Osteoblast (primary cell): ENCODE results near the gene KDM3A. TPM values are rescaled to one million over a fixed set of nuclear protein-coding genes. Genes with fewer than 3 reads are reported as not detected.

ENCODE experiments used
- DNase-seq: peaks from one replicate; pipeline ENCODE4 v3.0.0; 2011; ENCODE audit warnings: low spot score, mixed read lengths; ENCODE audit not compliant: insufficient read length; ENCODE audit errors: missing footprints
- H2AFZ ChIP-seq: 2 replicates; pipeline ENCODE4 v1.6.0; 2011; ENCODE audit warnings: mild to moderate bottlenecking, low read length
- H3K27ac ChIP-seq: 2 replicates; pipeline ENCODE4 v1.5.1; 2011; ENCODE audit warnings: mild to moderate bottlenecking, low read depth, low read length, moderate library complexity
- H3K27me3 ChIP-seq: 2 replicates; pipeline ENCODE4 v1.6.0; 2012; ENCODE audit warnings: mild to moderate bottlenecking, control low read depth, inconsistent platforms, low read length, moderate library complexity; ENCODE audit not compliant: insufficient read depth
- H3K36me3 ChIP-seq: 2 replicates; pipeline ENCODE4 v1.5.1; 2011; ENCODE audit warnings: mild to moderate bottlenecking, low read length, control low read depth, moderate library complexity; ENCODE audit not compliant: insufficient read depth
- H3K4me1 ChIP-seq: 2 replicates; pipeline ENCODE4 v1.5.1; 2011; ENCODE audit warnings: mild to moderate bottlenecking, low read length, control low read depth, moderate library complexity; ENCODE audit not compliant: insufficient read depth
- H3K4me2 ChIP-seq: 2 replicates; pipeline ENCODE4 v1.6.0; 2011; ENCODE audit warnings: mild to moderate bottlenecking, low read length; ENCODE audit not compliant: insufficient read depth
- H3K4me3 ChIP-seq: fragments of 200-600 bp; sonication (generic); 3 replicates; pipeline ENCODE4 v1.5.1; 2012; ENCODE audit warnings: mild to moderate bottlenecking, low read length, inconsistent platforms; ENCODE audit not compliant: insufficient read depth
- H3K79me2 ChIP-seq: 2 replicates; pipeline ENCODE4 v1.6.0; 2012; ENCODE audit warnings: mild to moderate bottlenecking, low read length, control low read depth, inconsistent platforms; ENCODE audit not compliant: insufficient read depth
- H3K9me3 ChIP-seq: 2 replicates; pipeline ENCODE4 v1.5.1; 2011; ENCODE audit warnings: low read depth, low read length, control low read depth
- H4K20me1 ChIP-seq: 2 replicates; pipeline ENCODE4 v1.6.0; 2012; ENCODE audit warnings: mild to moderate bottlenecking, low read length, control low read depth; ENCODE audit not compliant: insufficient read depth
- total RNA-seq: library from RNA; depleted of rRNA; stranded (reverse); fragments of >200 nt; gene quantifications from 2 replicates; pipeline ENCODE4 v1.2.3, GENCODE V29; 2012
- TF ChIP-seq, protein P1 (sequence below): IDR thresholded peaks from 2 replicates; pipeline ENCODE4 v1.5.1; 2011; ENCODE audit warnings: mild to moderate bottlenecking, low read depth, low read length, moderate library complexity; ENCODE audit errors: extremely low read depth

Gene KDM3A
- total RNA-seq, 1 donor = 36.9 TPM

DNA sequence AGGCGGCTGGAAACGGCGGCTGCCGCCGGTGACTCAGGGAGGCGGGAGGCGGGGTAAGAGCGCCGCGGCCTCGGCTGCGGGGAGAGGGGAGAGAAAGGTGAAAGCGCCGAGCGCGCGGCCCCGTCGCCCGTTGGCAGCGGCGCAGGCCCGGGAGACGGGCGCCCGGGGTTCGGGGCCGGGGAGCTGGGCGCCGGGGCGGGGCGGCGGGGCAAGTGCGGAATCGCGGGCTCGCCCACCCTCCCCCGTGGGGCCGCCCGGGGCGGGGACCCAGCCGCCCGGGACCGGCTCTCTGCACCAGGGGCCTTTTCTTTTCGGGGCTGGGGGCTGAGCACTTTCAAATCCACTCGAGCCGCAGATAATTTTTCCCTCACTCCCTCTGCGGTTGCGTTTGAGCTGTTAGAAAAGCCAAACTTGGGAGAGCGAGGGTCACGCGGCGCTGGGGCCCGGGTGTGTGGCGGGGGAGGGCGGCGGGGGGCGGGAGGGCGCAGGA is 266 bp downstream of the KDM3A start:
- Histone ChIP-seq H3K4me1 (peaks cover 12% of the 10 kb centered on the region), H3K27ac (peak overlapping the region; percentile 100), H3K36me3 (no peaks in the 10 kb centered on the region), H2AFZ (peak overlapping the region; percentile 63), H3K79me2 (peaks cover 43% of the 10 kb centered on the region), H3K4me3 (peak overlapping the region; percentile 82), H3K4me2 (peak overlapping the region; percentile 26), H3K27me3 (no peaks in the 10 kb centered on the region), H3K9me3 (peaks cover 3% of the 10 kb centered on the region), H4K20me1 (peaks cover 40% of the 10 kb centered on the region)
- DNase-seq = no peak
- TF ChIP-seq, protein P1, sequence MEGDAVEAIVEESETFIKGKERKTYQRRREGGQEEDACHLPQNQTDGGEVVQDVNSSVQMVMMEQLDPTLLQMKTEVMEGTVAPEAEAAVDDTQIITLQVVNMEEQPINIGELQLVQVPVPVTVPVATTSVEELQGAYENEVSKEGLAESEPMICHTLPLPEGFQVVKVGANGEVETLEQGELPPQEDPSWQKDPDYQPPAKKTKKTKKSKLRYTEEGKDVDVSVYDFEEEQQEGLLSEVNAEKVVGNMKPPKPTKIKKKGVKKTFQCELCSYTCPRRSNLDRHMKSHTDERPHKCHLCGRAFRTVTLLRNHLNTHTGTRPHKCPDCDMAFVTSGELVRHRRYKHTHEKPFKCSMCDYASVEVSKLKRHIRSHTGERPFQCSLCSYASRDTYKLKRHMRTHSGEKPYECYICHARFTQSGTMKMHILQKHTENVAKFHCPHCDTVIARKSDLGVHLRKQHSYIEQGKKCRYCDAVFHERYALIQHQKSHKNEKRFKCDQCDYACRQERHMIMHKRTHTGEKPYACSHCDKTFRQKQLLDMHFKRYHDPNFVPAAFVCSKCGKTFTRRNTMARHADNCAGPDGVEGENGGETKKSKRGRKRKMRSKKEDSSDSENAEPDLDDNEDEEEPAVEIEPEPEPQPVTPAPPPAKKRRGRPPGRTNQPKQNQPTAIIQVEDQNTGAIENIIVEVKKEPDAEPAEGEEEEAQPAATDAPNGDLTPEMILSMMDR = no peak

DNA sequence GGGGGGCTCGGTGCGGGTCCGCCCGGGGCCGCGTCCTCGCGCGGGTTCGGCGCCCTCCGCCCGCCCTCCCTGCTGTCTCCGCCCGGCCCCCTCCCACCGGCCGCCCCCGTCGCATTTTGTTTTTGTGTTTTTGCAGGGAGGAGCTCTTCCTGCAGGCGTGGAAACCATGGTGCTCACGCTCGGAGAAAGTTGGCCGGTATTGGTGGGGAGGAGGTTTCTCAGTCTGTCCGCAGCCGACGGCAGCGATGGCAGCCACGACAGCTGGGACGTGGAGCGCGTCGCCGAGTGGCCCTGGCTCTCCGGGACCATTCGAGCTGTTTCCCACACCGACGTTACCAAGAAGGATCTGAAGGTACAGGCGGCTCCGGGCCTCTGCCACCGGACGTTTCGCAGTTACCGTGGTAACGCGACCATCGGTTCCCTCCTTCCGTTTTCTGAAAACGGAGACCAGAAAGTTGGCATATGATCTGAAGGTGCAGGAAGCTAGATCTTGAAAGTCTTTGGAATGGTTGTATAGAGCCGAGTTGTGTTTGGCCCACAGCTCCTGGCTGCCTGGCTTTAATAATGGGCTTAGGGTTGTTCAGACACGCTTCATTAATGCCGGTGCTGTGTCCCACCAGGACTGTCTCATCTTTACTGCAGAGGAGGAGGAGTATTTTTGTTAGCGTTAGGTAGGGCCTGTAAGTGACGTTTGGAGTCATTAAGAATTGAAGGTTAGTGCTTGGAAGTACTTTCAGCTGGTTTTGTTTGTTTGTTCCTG is 891 bp downstream of the KDM3A start:
- TF ChIP-seq, protein P1 = no peak
- Histone ChIP-seq H4K20me1 (peaks cover 40% of the 10 kb centered on the region), H2AFZ (peak overlapping the region; percentile 94), H3K4me2 (peak overlapping the region; percentile 100), H3K36me3 (no peaks in the 10 kb centered on the region), H3K9me3 (peaks cover 3% of the 10 kb centered on the region), H3K27ac (peak overlapping the region; percentile 95), H3K27me3 (no peaks in the 10 kb centered on the region), H3K4me1 (peaks cover 12% of the 10 kb centered on the region), H3K79me2 (peaks cover 48% of the 10 kb centered on the region), H3K4me3 (peak overlapping the region; percentile 82)
- peak; percentile 77 for DNase-seq

DNA sequence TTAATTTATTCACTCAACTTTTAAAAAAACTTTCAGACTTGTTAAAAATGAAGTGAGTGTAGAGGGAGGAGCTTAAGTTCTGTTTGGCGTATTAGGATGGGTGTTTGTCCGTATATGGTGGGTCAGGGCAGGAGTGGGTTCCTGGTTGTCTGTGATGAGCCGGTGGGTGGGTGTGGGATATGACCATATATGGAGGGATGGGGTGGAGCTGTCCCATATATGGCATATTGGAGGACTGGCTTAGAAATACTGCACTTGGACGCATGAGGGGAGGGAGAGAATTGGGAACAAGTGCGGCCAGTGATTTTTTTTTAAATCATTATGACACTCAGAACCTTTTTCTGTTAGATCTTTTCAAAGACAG is 1.5 kb downstream of the KDM3A start:
- Histone ChIP-seq H2AFZ (peak overlapping the region; percentile 94), H3K36me3 (no peaks in the 10 kb centered on the region), H3K4me3 (peak overlapping the region; percentile 82), H4K20me1 (peaks cover 40% of the 10 kb centered on the region), H3K27me3 (no peaks in the 10 kb centered on the region), H3K27ac (peak overlapping the region; percentile 95), H3K9me3 (peaks cover 3% of the 10 kb centered on the region), H3K79me2 (peaks cover 54% of the 10 kb centered on the region), H3K4me2 (peak overlapping the region; percentile 100), H3K4me1 (peaks cover 12% of the 10 kb centered on the region)
- TF ChIP-seq, protein P1 = no peak
- DNase-seq = peak; percentile 91

DNA sequence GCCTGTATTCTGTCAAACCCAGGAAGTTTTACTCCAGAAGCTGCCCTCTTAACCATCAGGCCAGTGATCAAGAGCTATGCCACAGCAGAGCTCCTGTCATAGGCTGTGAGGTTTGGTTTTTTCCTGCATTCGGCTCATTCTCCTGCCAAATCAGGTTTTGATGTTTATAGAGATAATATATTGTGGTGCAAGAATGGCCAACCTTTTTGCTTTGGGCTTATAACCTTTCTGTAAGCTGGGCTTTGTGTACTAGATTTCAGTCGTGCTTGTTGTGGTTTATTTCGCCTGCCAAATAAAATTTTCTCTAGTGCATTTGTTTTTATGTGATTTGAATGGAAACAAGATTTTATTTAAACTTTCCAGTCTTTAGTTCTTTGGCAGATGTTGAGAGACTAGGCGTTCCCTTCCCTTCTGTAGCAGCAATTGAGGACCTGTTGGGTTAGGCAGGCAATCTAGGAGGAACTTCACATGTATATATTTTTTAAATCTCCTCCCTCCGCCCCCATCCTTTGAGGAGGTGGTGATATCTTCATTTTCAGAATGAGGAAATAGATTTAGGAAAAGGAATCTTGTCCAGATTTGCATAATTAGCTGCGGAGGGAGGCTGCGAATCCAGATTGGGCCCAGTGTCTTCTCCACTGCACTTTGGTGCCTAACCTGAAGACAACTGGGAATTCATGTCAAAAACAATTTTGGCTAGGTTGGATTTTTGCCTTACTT is 2.6 kb downstream of the KDM3A start:
- Histone ChIP-seq H4K20me1 (peaks cover 47% of the 10 kb centered on the region), H3K79me2 (peaks cover 65% of the 10 kb centered on the region), H3K4me3 (no peak overlapping the region), H3K36me3 (no peaks in the 10 kb centered on the region), H3K4me2 (peak overlapping the region; percentile 100), H3K9me3 (peaks cover 3% of the 10 kb centered on the region), H3K27ac (no peak overlapping the region), H3K4me1 (peaks cover 12% of the 10 kb centered on the region), H3K27me3 (no peaks in the 10 kb centered on the region), H2AFZ (no peak overlapping the region)
- no peak for DNase-seq
- TF ChIP-seq, protein P1 = no peak
